ENCODE results near the gene INO80E. TPM values are rescaled to one million over a fixed set of nuclear protein-coding genes. Genes with fewer than 3 reads are reported as not detected.

INO80E gene
- total RNA-seq, 2 donors from 2014 or later = 28.3 to 54.5 TPM

GRCh38 chr16:29989111-29989858 is 6.8 kb upstream of the INO80E start:
- no peaks in the 10 kb centered on the region for H3K27me3 ChIP-seq
- H3K4me1 ChIP-seq = peaks cover 4% of the 10 kb centered on the region
- intact Hi-C loops (cut with DNase I) = no loop called here
- DNase-seq (no peak), ATAC-seq (no peak)
- H3K9me3 ChIP-seq = no peaks in the 10 kb centered on the region
- TF ChIP-seq CTCF (IDR thresholded peaks at IDR 0.05) (no peak), POLR2A (IDR thresholded peaks at IDR 0.05) (no peak)
- no peak overlapping the region for H3K4me3 ChIP-seq
- no peak overlapping the region for H3K27ac ChIP-seq
- H3K36me3 ChIP-seq (replicated peaks in 1 of 2; ENCODE audit: insufficient read depth in 1 of 2, low read depth in 2 of 2) = peaks cover 22 to 29% of the 10 kb centered on the region in 2 donors
- 83 to 87% methylated on average over 23 of the region's 23 CpGs for WGBS, 2 donors

DNA sequence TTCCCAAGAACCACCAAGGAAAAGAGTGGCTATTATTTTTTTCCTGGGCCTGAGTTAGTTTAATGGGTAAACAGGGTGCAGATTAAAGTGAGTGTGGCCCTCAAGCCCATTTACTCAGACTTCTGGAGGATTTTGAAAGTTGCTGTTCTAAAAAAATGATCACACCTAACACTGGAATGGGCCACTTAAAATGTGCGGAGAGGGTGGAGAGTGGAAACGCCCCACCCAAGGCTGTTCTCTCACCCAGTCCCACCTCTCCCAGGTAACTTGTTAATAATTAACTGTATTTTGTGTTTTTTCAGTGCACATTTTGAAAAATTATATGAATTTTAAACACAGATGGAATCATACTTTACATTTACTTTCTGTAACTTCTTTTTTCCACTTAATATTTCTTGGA is 6.0 kb upstream of the INO80E start:
- 60 to 63% methylated on average over 2 of the region's 2 CpGs for WGBS, 2 donors
- peaks cover 12% of the 10 kb centered on the region for H3K4me1 ChIP-seq
- H3K4me3 ChIP-seq = no peak overlapping the region
- intact Hi-C loops (cut with DNase I) = no loop called here
- no peak overlapping the region for H3K27ac ChIP-seq
- no peak for DNase-seq
- no peak for ATAC-seq
- H3K36me3 ChIP-seq (replicated peaks in 1 of 2; ENCODE audit: insufficient read depth in 1 of 2, low read depth in 2 of 2) = peaks cover 15 to 22% of the 10 kb centered on the region in 2 donors
- no peaks in the 10 kb centered on the region for H3K9me3 ChIP-seq
- H3K27me3 ChIP-seq = no peaks in the 10 kb centered on the region
- TF ChIP-seq POLR2A (IDR thresholded peaks at IDR 0.05) = no peak
- TF ChIP-seq CTCF (IDR thresholded peaks at IDR 0.05) = no peak

GRCh38 chr16:29990883-29991570 is 5.0 kb upstream of the INO80E start:
- no peak for ATAC-seq
- Histone ChIP-seq H3K36me3 (replicated peaks in 1 of 2; ENCODE audit: insufficient read depth in 1 of 2, low read depth in 2 of 2) (peaks cover 5 to 12% of the 10 kb centered on the region in 2 donors), H3K4me1 (peaks cover 14% of the 10 kb centered on the region), H3K27me3 (no peaks in the 10 kb centered on the region), H3K4me3 (no peak overlapping the region), H3K27ac (no peak overlapping the region), H3K9me3 (no peaks in the 10 kb centered on the region)
- WGBS, 2 donors = 94 to 96% methylated on average over 18 to 23 of the region's 35 CpGs
- DNase-seq = no peak
- TF ChIP-seq POLR2A (IDR thresholded peaks at IDR 0.05) = no peak
- TF ChIP-seq CTCF (IDR thresholded peaks at IDR 0.05) = no peak
- intact Hi-C loops (cut with DNase I) = no loop called here

GRCh38 chr16:29991571-29991904 is 4.5 kb upstream of the INO80E start:
- DNase-seq = no peak
- Histone ChIP-seq H3K4me3 (no peak overlapping the region), H3K27me3 (no peaks in the 10 kb centered on the region), H3K9me3 (no peaks in the 10 kb centered on the region), H3K27ac (no peak overlapping the region), H3K4me1 (peaks cover 15% of the 10 kb centered on the region), H3K36me3 (replicated peaks in 1 of 2; ENCODE audit: insufficient read depth in 1 of 2, low read depth in 2 of 2) (peaks cover 0 to 8% of the 10 kb centered on the region in 2 donors)
- TF ChIP-seq CTCF (IDR thresholded peaks at IDR 0.05) (no peak), POLR2A (IDR thresholded peaks at IDR 0.05) (no peak)
- intact Hi-C loops (cut with DNase I) = no loop called here
- 74% methylated on average over 5 of the region's 5 CpGs; no CpG with 5 or more reads in 1 of the 2 donors for WGBS, 2 donors
- ATAC-seq = no peak

Measured in body of pancreas (tissue), 4 donors.